AG04449 (cell line): ENCODE measurements around the gene KLHL18.

Experiments
- CTCF ChIA-PET: fragments of 350-600 bp; formaldehyde crosslinking; extraction: SDS; loops from one replicate; lab custom pipeline; 2021; ENCODE audit warnings: antibody characterized with exemption; lab: Yijun Ruan, JAX
- POLR2A ChIA-PET: fragments of 400-600, 350-600 bp; formaldehyde crosslinking; extraction: SDS; loops from one replicate; lab custom pipeline; 2020; ENCODE audit warnings: antibody characterized with exemption, inconsistent platforms; lab: Yijun Ruan, JAX
- DNase-seq: peaks from one replicate; pipeline ENCODE4 v3.0.0-alpha.2; 2010; ENCODE audit warnings: low read depth, low spot score
- H3K4me3 ChIP-seq: 2 replicates; pipeline ENCODE4 v1.5.1; 2011; ENCODE audit warnings: low read depth, mild to moderate bottlenecking, control low read depth, low read length
- TF ChIP-seq, protein P1 (sequence below): IDR thresholded peaks from one replicate; pipeline ENCODE4 v1.5.1; 2011; ENCODE audit warnings: mild to moderate bottlenecking, moderate library complexity, low read length, control low read depth, inconsistent platforms; ENCODE audit not compliant: insufficient read depth; ENCODE audit errors: missing control alignments

Gene KLHL18

DNA sequence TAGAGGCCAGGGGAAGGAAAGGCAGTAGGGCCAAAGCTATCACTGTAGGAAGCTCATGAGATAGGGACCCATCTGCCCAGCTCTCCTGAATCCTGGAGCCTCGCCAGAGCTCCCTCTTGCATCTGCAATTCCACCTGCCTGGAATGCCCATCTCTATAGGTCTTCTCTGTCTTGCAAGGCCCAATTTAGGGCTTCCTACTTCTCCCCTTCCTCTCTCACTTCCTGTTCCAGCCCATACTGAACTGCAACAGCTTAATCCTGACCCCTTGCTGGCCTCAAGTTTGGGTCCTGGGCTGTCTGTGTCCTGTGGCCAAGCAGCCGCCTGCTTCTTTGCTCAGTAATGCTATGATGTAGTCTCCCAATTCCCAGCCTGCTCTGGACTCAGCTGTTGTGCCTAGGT, 94.4 kb downstream of the KLHL18 start:
- POLR2A ChIA-PET = no interaction called here
- CTCF ChIA-PET = interaction anchor here (0.6 to 1.9 kb wide), 6 partner anchors 8 to 675 kb away, joined by 3 to 4 read pairs (median 3); no protein-coding TSS in a partner anchor
- TF ChIP-seq, protein P1, sequence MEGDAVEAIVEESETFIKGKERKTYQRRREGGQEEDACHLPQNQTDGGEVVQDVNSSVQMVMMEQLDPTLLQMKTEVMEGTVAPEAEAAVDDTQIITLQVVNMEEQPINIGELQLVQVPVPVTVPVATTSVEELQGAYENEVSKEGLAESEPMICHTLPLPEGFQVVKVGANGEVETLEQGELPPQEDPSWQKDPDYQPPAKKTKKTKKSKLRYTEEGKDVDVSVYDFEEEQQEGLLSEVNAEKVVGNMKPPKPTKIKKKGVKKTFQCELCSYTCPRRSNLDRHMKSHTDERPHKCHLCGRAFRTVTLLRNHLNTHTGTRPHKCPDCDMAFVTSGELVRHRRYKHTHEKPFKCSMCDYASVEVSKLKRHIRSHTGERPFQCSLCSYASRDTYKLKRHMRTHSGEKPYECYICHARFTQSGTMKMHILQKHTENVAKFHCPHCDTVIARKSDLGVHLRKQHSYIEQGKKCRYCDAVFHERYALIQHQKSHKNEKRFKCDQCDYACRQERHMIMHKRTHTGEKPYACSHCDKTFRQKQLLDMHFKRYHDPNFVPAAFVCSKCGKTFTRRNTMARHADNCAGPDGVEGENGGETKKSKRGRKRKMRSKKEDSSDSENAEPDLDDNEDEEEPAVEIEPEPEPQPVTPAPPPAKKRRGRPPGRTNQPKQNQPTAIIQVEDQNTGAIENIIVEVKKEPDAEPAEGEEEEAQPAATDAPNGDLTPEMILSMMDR = no peak
- no peak for DNase-seq
- H3K4me3 ChIP-seq = no peak overlapping the region

DNA sequence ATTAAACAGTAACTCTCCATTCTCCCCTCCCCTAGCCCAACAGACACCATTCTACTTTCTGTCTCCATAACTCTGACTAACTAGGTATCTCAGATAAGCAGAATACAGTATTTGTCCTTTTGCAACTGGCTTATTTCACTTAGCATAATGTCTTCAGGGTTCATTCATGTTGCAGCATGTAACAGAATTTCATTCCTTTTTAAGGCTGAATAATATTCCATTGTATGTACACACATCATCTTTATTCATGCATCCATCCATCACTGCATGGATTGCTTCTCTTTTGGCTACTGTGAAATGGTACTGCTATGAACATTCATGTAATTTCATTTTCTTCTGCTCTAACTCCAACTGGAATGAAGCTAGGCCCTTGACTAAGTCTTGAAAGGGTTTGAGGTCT, 96.1 kb downstream of the KLHL18 start:
- ChIA-PET POLR2A (no interaction called here), CTCF (interaction anchor here (1.4 to 2.3 kb wide), 3 partner anchors 9 to 469 kb away, joined by 3 to 16 read pairs (median 4); no protein-coding TSS in a partner anchor)
- H3K4me3 ChIP-seq = no peak overlapping the region
- no peak for DNase-seq
- TF ChIP-seq, protein P1 = no peak

DNA sequence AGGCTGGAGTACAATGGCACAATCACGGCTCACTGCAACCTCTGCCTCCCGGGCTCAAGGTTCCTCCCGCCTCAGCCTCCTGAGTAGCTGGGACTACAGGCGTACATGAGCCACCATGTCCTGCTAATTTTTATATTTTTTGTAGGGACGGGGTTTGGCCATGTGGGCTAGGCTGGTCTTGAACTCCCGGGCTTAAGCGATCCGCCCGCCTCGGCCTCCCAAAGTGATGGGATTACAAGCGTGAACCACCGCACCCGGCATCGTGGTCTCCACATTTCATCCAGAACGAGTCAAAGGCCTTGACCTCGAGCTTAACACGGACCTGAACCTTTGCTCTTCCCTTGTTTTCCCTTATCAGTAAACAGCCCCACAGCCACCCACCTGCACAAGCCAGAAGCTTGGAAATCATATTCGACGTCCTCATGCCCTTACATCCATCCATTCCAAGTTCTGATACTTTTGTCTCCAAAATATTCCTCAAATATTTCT, 96.7 kb downstream of the KLHL18 start:
- ChIA-PET CTCF (interaction anchor here (2.3 kb wide), 1 partner anchor 10 kb away, joined by 16 read pairs; no protein-coding TSS in a partner anchor), POLR2A (no interaction called here)
- TF ChIP-seq, protein P1 = no peak
- H3K4me3 ChIP-seq = peak overlapping the region; percentile 99
- no peak for DNase-seq

DNA sequence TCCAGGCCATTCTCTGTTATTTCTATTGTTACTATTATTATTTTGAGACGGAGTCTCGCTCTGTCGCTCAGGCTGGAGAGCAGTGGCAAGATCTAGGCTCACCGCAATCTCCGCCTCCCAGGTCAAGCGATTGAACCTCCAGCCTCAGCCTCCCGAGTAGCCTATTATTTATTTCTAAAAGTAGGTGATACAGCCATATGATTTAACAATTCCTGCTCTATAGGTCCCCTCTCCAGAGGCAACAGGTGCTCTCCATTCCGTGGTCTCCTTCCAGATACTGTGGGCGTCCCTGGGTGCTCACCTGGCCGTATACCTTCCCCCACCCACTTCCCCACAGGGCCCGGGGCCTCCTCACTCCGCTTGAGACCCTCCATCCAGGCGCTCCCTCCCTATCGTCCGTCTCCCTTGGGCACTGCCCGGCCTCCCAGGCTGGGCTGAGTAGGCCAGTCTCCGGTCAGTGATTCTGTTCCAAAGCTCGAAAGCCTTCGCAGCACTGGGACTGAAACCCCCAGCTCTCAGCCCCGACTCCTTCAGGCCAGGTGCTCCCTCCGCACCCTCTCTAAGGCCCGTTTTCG, 97.4 kb downstream of the KLHL18 start:
- TF ChIP-seq, protein P1 = no peak
- peak overlapping the region; percentile 99 for H3K4me3 ChIP-seq
- ChIA-PET CTCF (interaction anchor here (0.9 to 2.3 kb wide), 3 partner anchors 9 to 14 kb away, joined by 3 to 16 read pairs (median 6); no protein-coding TSS in a partner anchor), POLR2A (interaction anchor here (0.6 to 1.4 kb wide), 7 partner anchors 12 to 215 kb away, joined by 3 to 4 read pairs (median 3); no protein-coding TSS in a partner anchor)
- no peak for DNase-seq

DNA sequence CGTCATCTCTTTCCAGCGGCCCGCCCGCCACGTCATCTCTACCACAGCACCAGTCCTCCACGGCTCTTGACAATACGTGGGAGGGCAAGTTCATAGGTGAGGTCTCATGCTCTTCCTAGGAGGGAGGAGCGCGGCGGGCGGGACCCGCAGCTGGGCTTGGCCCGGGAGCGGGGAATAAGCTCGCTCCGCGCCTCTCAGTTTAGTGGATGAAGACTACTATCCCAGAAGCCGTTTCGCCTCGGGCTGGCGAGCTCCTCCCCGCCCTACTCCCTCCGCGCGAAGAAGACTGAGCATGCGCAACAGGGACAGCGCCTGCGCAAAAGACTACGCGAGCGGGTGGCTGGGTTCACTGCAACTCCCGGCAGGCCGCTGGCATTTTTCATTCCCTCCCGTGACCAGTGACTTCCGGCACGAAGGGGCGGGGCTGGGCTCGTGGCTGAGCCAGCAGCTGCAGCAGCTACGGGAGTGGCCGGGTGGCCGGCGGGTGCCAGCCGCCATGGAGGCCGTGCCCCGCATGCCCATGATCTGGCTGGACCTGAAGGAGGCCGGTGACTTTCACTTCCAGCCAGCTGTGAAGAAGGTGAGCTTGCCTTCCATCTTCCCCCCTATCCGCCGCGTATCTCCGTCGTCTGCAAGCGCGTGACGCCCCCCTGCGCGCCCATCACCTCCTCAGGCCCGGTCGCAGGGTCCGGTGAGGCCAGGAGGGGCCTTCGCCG, 98.0 kb downstream of the KLHL18 start, which contains the start of gene PTPN23:
PTPN23 (plus strand) TSS at position 421 of the 716 bp plus-strand sequence; CDS start at position 497, 76 bp downstream.
- POLR2A ChIA-PET = interaction anchor here (0.6 to 1.4 kb wide), 8 partner anchors 12 to 479 kb away, joined by 3 to 4 read pairs (median 3); no protein-coding TSS in a partner anchor
- TF ChIP-seq, protein P1 = no peak
- peak; percentile 89 for DNase-seq
- H3K4me3 ChIP-seq = peak within 1 kb of the TSS; percentile 99
- CTCF ChIA-PET = interaction anchor here (0.9 to 2.3 kb wide), 3 partner anchors 9 to 13 kb away, joined by 3 to 16 read pairs (median 6); no protein-coding TSS in a partner anchor
